Spleen (tissue), 7 donors: Measurements from ENCODE around the gene SPACA1.

Source experiments
- POLR2A ChIP-seq, 3 donors: fragments of 450-650 bp; IDR thresholded peaks; one replicate each; pipeline ENCODE4 v1.5.1; 2017; ENCODE audit warnings: antibody characterized with exemption in 3 of 3, mild to moderate bottlenecking in 1 of 3
- POLR2AphosphoS5 ChIP-seq, 3 donors: sonication (generic); formaldehyde crosslinking; IDR thresholded peaks; one replicate each; pipeline ENCODE4 v1.5.1; 2017; ENCODE audit warnings: antibody characterized with exemption in 3 of 3
- TF ChIP-seq, protein P1 (sequence below), 11 experiments: fragments of 200-600 bp in 7 of 11; fragments of 450-650 bp in 4 of 11; sonication (generic) in 4 of 11; IDR thresholded peaks in 8 of 11; conservative IDR thresholded peaks in 3 of 11; 1 replicate in 7 of 11; 2 replicates in 4 of 11; pipeline versions ENCODE4 v1.4.0 to v1.8.0; 2016 to 2021; ENCODE audit warnings: antibody characterized with exemption in 11 of 11, inconsistent platforms in 4 of 11, mild to moderate bottlenecking in 1 of 11
- donor health status: DM: no; HTN: no; CAD: no; lungs with moderate emphysema.
- donor health status: DM: no; HTN: no; CAD: no.
- donor health status: DM: no; HTN: no; CAD: no.

DNA sequence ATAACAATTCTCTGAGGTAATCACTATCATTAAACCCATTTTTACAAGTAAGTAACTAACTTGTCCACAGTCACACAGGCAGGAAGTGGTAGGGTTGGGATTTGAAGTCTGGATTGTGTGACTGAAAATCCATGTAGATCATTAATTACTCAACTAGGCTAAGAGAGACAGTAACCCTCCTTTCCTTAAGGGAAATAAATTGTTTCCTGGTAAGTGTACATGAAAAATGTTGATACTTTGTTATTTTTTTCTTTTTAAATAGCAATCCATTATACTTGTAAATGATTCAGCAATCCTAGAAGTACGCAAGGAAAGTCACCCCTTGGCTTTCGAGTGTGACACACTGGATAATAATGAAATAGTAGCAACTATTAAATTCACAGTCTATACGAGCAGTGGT, 11.6 kb downstream of the SPACA1 start:
- TF ChIP-seq POLR2AphosphoS5 (IDR thresholded peaks at IDR 0.05) (no peak), POLR2A (IDR thresholded peaks at IDR 0.05) (no peak)
- TF ChIP-seq, protein P1, sequence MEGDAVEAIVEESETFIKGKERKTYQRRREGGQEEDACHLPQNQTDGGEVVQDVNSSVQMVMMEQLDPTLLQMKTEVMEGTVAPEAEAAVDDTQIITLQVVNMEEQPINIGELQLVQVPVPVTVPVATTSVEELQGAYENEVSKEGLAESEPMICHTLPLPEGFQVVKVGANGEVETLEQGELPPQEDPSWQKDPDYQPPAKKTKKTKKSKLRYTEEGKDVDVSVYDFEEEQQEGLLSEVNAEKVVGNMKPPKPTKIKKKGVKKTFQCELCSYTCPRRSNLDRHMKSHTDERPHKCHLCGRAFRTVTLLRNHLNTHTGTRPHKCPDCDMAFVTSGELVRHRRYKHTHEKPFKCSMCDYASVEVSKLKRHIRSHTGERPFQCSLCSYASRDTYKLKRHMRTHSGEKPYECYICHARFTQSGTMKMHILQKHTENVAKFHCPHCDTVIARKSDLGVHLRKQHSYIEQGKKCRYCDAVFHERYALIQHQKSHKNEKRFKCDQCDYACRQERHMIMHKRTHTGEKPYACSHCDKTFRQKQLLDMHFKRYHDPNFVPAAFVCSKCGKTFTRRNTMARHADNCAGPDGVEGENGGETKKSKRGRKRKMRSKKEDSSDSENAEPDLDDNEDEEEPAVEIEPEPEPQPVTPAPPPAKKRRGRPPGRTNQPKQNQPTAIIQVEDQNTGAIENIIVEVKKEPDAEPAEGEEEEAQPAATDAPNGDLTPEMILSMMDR (IDR thresholded peaks at IDR 0.05 in 8 of 11, conservative IDR thresholded peaks at IDR 0.05 in 3 of 11): no peak
